HUDEP-2 (cell line): ENCODE results near the gene CELF5.

Experiments
- DNase-seq, 76 experiments: peaks; one replicate each; lab custom pipeline; 2025; ENCODE audit not compliant: unreplicated experiment in 76 of 76; lab: John Stamatoyannopoulos, UW

Gene CELF5

GRCh38 chr19:3224346-3225168, at the start of gene CELF5:
TSS of gene CELF5 (plus strand) at chr19:3224661. CDS start at chr19:3224740, 79 bp downstream.
- peak in 46 of 76 experiments; percentile 8 to 70 (median 38) for DNase-seq

- peak in 72 of 76 experiments; percentile 32 to 91 (median 76) for DNase-seq
Measured at GRCh38 chr19:3175781-3176714, 48.4 kb upstream of the CELF5 start.

- peak in 71 of 76 experiments; percentile 36 to 91 (median 75) for DNase-seq
Measured at GRCh38 chr19:3176715-3177501, 47.6 kb upstream of the CELF5 start.

- DNase-seq: peak in 67 of 76 experiments; percentile 37 to 95 (median 73)
Measured at GRCh38 chr19:3178377-3178972, 46.0 kb upstream of the CELF5 start, which contains the start of gene S1PR4. TSS of gene S1PR4 (plus strand) at chr19:3178769. CDS start at chr19:3178793, 24 bp downstream.

- DNase-seq: peak in 45 of 76 experiments; percentile 43 to 97 (median 62)
Measured at GRCh38 chr19:3178973-3179738, 45.3 kb upstream of the CELF5 start.

GRCh38 chr19:3179739-3180293, 44.6 kb upstream of the CELF5 start:
- peak in 30 of 76 experiments; percentile 17 to 97 (median 49) for DNase-seq

- peak in 64 of 76 experiments; percentile 25 to 90 (median 51) for DNase-seq
Measured at GRCh38 chr19:3183721-3184641, 40.5 kb upstream of the CELF5 start.

- peak in 49 of 76 experiments; percentile 55 to 97 (median 75) for DNase-seq
Measured at GRCh38 chr19:3184847-3185460, 39.5 kb upstream of the CELF5 start.

- peak in 74 of 76 experiments; percentile 70 to 99 (median 94) for DNase-seq
Measured at GRCh38 chr19:3185461-3186159, 38.9 kb upstream of the CELF5 start, which contains the start of gene NCLN. TSS of gene NCLN (plus strand) at chr19:3185930. CDS start at chr19:3186031, 101 bp downstream.

- peak in 4 of 76 experiments; percentile 32 to 63 (median 46) for DNase-seq
Measured at GRCh38 chr19:3186160-3186688, 38.2 kb upstream of the CELF5 start.

- DNase-seq: peak in 2 of 76 experiments; percentile 32
Measured at GRCh38 chr19:3186891-3187661, 37.4 kb upstream of the CELF5 start.

- DNase-seq: no peak
Measured at GRCh38 chr19:3187662-3188511, 36.6 kb upstream of the CELF5 start.

- DNase-seq: no peak
Measured at GRCh38 chr19:3188627-3189596, 35.5 kb upstream of the CELF5 start.
